K562 (cell line): Measurements from ENCODE around the gene TMPO. TPM values are rescaled to one million over a fixed set of nuclear protein-coding genes. Genes with fewer than 3 reads are reported as not detected.

ENCODE experiments used
- ATAC-seq: fragments of 200-7000 bp; cut with Tn5 transposase; 3 replicates; pipeline ENCODE4 v1.9.1; 2020; ENCODE audit warnings: moderate library complexity
- BruUV-seq: library from RNA; stranded (reverse); fragments of 400-500 nt; replicated peaks from 2 replicates; lab custom pipeline; 2021; lab: Mats Ljungman, UMichigan
- CTCF ChIA-PET: fragments of 300-600 bp; formaldehyde crosslinking; extraction: SDS; loops from one replicate; lab custom pipeline; 2021; ENCODE audit warnings: low intra/inter-chr PET ratio; lab: Yijun Ruan, JAX
- POLR2A ChIA-PET: fragments of 300-600, 350-650 bp; sonication (Branson Sonifier 250); formaldehyde crosslinking; extraction: SDS; loops from one replicate; lab custom pipeline; 2021; ENCODE audit warnings: antibody characterized with exemption, inconsistent platforms; lab: Yijun Ruan, JAX
- DNase-seq, 4 experiments: peaks; one replicate each; pipeline versions ENCODE4 v3.0.0 to v3.0.0-alpha.2; 2011 to 2018; ENCODE audit warnings: low spot score in 3 of 4, mixed read lengths in 3 of 4; ENCODE audit errors: extremely low read depth in 1 of 4
- FAIRE-seq: peaks from 2 replicates; lab custom pipeline; 2011; peaks lifted over from hg19 to GRCh38; lab: Jason Lieb, UNC
- H2AFZ ChIP-seq: 2 replicates; pipeline ENCODE4 v1.6.0; 2011; ENCODE audit warnings: low read depth, low read length, control low read depth, inconsistent platforms
- H3K27ac ChIP-seq: fragments of 200-600 bp; 3 replicates; pipeline ENCODE4 v1.8.0; 2011; ENCODE audit warnings: low read depth, mild to moderate bottlenecking, control low read depth, inconsistent platforms, low read length, moderate library complexity, mixed read lengths; ENCODE audit errors: extremely low read depth
- H3K27me3 ChIP-seq, 2 experiments: fragments of 300-600 bp in 1 of 2; 2 replicates in 1 of 2; 3 replicates in 1 of 2; pipeline versions ENCODE4 v1.6.0 to v1.8.0; 2011; ENCODE audit warnings: inconsistent platforms in 2 of 2, low read length in 2 of 2, mild to moderate bottlenecking in 1 of 2, mixed read lengths in 1 of 2, moderate library complexity in 1 of 2; ENCODE audit not compliant: control insufficient read depth in 2 of 2, insufficient read depth in 2 of 2
- H3K36me3 ChIP-seq: fragments of 300-600 bp; 3 replicates; pipeline ENCODE4 v1.8.0; 2011; ENCODE audit warnings: mild to moderate bottlenecking, low read length, inconsistent platforms; ENCODE audit not compliant: control insufficient read depth, insufficient read depth
- H3K4me1 ChIP-seq, 2 experiments: fragments of 200-600 bp in 1 of 2; replicated peaks in 1 of 2; 2 replicates in 1 of 2; 3 replicates in 1 of 2; pipeline versions ENCODE4 v1.5.1 to v1.8.0; 2011; ENCODE audit warnings: inconsistent platforms in 2 of 2, low read length in 2 of 2, mild to moderate bottlenecking in 1 of 2, mixed read lengths in 1 of 2, moderate library complexity in 1 of 2; ENCODE audit not compliant: control insufficient read depth in 2 of 2, insufficient read depth in 2 of 2
- H3K4me2 ChIP-seq: 2 replicates; pipeline ENCODE4 v1.6.1; 2011; ENCODE audit warnings: low read length, control low read depth, inconsistent platforms, mixed read lengths; ENCODE audit not compliant: insufficient read depth
- H3K4me3 ChIP-seq: fragments of 200-600 bp; sonication (generic), shearing (Covaris generic); 2 replicates; pipeline ENCODE4 v1.5.1; 2016; ENCODE audit warnings: control low read depth, inconsistent platforms
- H3K79me2 ChIP-seq: fragments of 200-600 bp; 3 replicates; pipeline ENCODE4 v1.8.0; 2011; ENCODE audit warnings: low read length, inconsistent platforms; ENCODE audit not compliant: control insufficient read depth, insufficient read depth
- H3K9ac ChIP-seq, 2 experiments: 2 replicates each; pipeline versions ENCODE4 v1.6.0 to v1.6.1; 2011; ENCODE audit warnings: low read depth in 2 of 2, low read length in 2 of 2, control low read depth in 1 of 2, inconsistent platforms in 1 of 2, mild to moderate bottlenecking in 1 of 2, mixed read lengths in 1 of 2; ENCODE audit not compliant: insufficient read depth in 1 of 2
- H3K9me1 ChIP-seq: one replicate; pipeline ENCODE4 v1.6.0; 2011; ENCODE audit warnings: inconsistent platforms, mild to moderate bottlenecking, low read length, moderate library complexity; ENCODE audit not compliant: control insufficient read depth, insufficient read depth
- H3K9me3 ChIP-seq: replicated peaks from 2 replicates; pipeline ENCODE4 v1.5.1; 2011; ENCODE audit warnings: low read depth, low read length, inconsistent platforms; ENCODE audit not compliant: control insufficient read depth, insufficient read depth
- H4K20me1 ChIP-seq: replicated peaks from 2 replicates; pipeline ENCODE4 v1.6.1; 2011; ENCODE audit warnings: low read length, inconsistent platforms, mixed read lengths; ENCODE audit not compliant: control insufficient read depth, insufficient read depth
- CBX2 ChIP-seq: fragments of 200-600 bp; sonication (generic); IDR thresholded peaks from one replicate; pipeline ENCODE4 v1.6.1; 2012; ENCODE audit warnings: mild to moderate bottlenecking, low read length, inconsistent platforms; ENCODE audit not compliant: insufficient read depth, poor library complexity, severe bottlenecking
- CHD1 ChIP-seq: fragments of 200-600 bp; sonication (generic); IDR thresholded peaks from one replicate; pipeline ENCODE4 v1.6.1; 2012; ENCODE audit warnings: mild to moderate bottlenecking, moderate library complexity, low read length, inconsistent platforms
- DACH1 ChIP-seq: fragments of 450-650 bp; IDR thresholded peaks from 2 replicates; pipeline ENCODE4 v1.6.1; 2018; ENCODE audit not compliant: partially characterized antibody
- ETS2 ChIP-seq: IDR thresholded peaks from 2 replicates; pipeline ENCODE4 v1.6.1; 2016; ENCODE audit warnings: borderline replicate concordance, missing genetic modification characterization, mild to moderate bottlenecking, moderate library complexity, missing compliant biosample characterization; ENCODE audit not compliant: poor library complexity, severe bottlenecking
- KLF16 ChIP-seq: IDR thresholded peaks from 2 replicates; pipeline ENCODE4 v1.6.1; 2016; ENCODE audit warnings: antibody characterized with exemption
- PHB ChIP-seq: fragments of 250-450 bp; sonication (Bioruptor Pico); IDR thresholded peaks from 2 replicates; pipeline ENCODE4 v1.5.0; 2021
- RBM25 ChIP-seq: fragments of 200-400 bp; formaldehyde crosslinking; IDR thresholded peaks from 2 replicates; pipeline ENCODE4 v1.6.1; 2018; ENCODE audit warnings: low read length, low read depth, moderate library complexity; ENCODE audit not compliant: severe bottlenecking
- RHOXF2B ChIP-seq: fragments of 250-450 bp; sonication (Bioruptor Pico); conservative IDR thresholded peaks from 2 replicates; pipeline ENCODE4 v1.5.1; 2021
- RNF2 ChIP-seq: sonication (generic); IDR thresholded peaks from 2 replicates; pipeline ENCODE4 v1.6.1; 2016
- TEAD4 ChIP-seq, 2 experiments: sonication (generic) in 1 of 2; formaldehyde crosslinking in 1 of 2; IDR thresholded peaks; 2 replicates each; pipeline versions ENCODE4 v1.6.1 to v1.8.0; 2012 to 2022; ENCODE audit warnings: borderline replicate concordance in 1 of 2, inconsistent platforms in 1 of 2, low read length in 1 of 2, mild to moderate bottlenecking in 1 of 2, missing genetic modification reagents in 1 of 2
- ZFPM2 ChIP-seq: fragments of 250-450 bp; sonication (Bioruptor Pico); IDR thresholded peaks from 2 replicates; pipeline ENCODE4 v1.5.1; 2022; ENCODE audit warnings: mild to moderate bottlenecking
- ZNF143 ChIP-seq: sonication (generic); formaldehyde crosslinking; IDR thresholded peaks from 2 replicates; pipeline ENCODE4 v1.9.0; 2022; ENCODE audit warnings: mild to moderate bottlenecking, missing genetic modification reagents
- WGBS: fragments of 100-300 bp; shearing (Covaris generic); methylation state at CpG from one replicate; pipeline ENCODE4 v1.1.6; 2016; ENCODE audit warnings: low coverage, mixed read lengths; ENCODE audit not compliant: insufficient coverage; ENCODE audit errors: missing lambda C conversion rate; 5-methylcytosine and 5-hydroxymethylcytosine counted together
- in situ Hi-C: fragments of 300-500 bp; cut with MboI; formaldehyde crosslinking; loops from 4 replicates; pipeline ENCODE4 v1.15.0; 2018; ENCODE audit warnings: inconsistent platforms, mixed read lengths
- intact Hi-C: fragments of 100-400 bp; cut with micrococcal nuclease; formaldehyde crosslinking; loops from 2 replicates; pipeline ENCODE4 v1.14.2; 2022
- polyA plus RNA-seq, 8 experiments: library from polyadenylated mRNA; depleted of rRNA in 4 of 8; stranded (reverse) in 5 of 8; unstranded in 3 of 8; fragments of >200 nt; fragmentation: Nextera tagmentation in 2 of 8; fragmentation: Illumina TruSeq in 1 of 8; extraction: Ambion mirVana in 2 of 8; extraction: Trizol in 1 of 8; gene quantifications; 2 replicates each; pipeline versions ENCODE4 v1.2.1 to v1.2.3, GENCODE V29; 2011 to 2014; ENCODE audit warnings: inconsistent platforms in 1 of 8, missing spikeins in 1 of 8
- total RNA-seq, 7 experiments: library from RNA; depleted of rRNA in 6 of 7; stranded (reverse); fragments of >200 nt in 6 of 7; fragmentation: Illumina TruSeq in 2 of 7; extraction: Trizol in 2 of 7; gene quantifications; 2 replicates each; pipeline versions ENCODE4 v1.2.1 to v1.2.3, GENCODE V29; 2011 to 2021; ENCODE audit warnings: low replicate concordance in 1 of 7
- TF ChIP-seq, protein P1 (sequence below): fragments of 450-650 bp; formaldehyde crosslinking; IDR thresholded peaks from 2 replicates; pipeline ENCODE4 v1.4.0; 2020; ENCODE audit warnings: mild to moderate bottlenecking, moderate library complexity
- TF ChIP-seq, protein P2 (sequence below): IDR thresholded peaks from 3 replicates; pipeline ENCODE4 v1.6.1; 2011; ENCODE audit warnings: borderline replicate concordance, mild to moderate bottlenecking, moderate library complexity; ENCODE audit not compliant: insufficient read length; ENCODE audit errors: extremely low read depth
- TF ChIP-seq, protein P3 (sequence below), 2 experiments: fragments of 450-650 bp; IDR thresholded peaks; 2 replicates each; pipeline ENCODE4 v1.6.1; 2018; ENCODE audit warnings: mild to moderate bottlenecking in 2 of 2, low read depth in 1 of 2; ENCODE audit not compliant: partially characterized antibody in 2 of 2

Gene TMPO
- total and polyA plus RNA-seq, 9 of the 15 experiments (the other 6 are each of a cell fraction or from before 2014, with no cell fraction given): 62.1 to 263 (median 182) TPM

DNA sequence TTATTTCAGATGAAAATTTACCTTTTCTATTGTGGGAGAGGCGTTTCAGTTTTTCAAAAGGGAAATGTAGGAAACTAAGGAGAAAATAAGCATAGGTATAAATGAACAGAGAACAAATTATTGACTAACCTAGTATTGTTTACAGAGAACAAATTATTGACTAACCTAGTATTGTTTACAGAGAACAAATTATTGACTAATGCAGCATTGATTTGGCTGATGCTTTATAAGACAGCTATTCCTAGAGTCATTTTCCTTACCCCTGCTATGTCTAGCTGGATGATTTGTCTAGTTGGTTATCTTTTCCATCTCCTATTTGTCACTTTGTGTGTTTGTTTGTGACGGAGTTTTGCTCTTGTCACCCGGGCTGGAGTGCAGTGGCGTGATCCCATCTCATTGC lies 22.6 kb downstream of the TMPO start:
- in situ Hi-C loops: no loop called here
- WGBS: 88% methylated on average over 4 of the region's 4 CpGs
- FAIRE-seq: no peak
- Histone ChIP-seq H3K9me3 (no peaks in the 10 kb centered on the region; the same call in 1 of the 2 replicates), H3K27me3 (no peaks in the 10 kb centered on the region), H3K4me2 (no peak overlapping the region), H3K9me1 (no peaks in the 10 kb centered on the region), H3K27ac (no peak overlapping the region), H2AFZ (no peak overlapping the region), H3K4me3 (no peak overlapping the region), H3K36me3 (peaks cover 95% of the 10 kb centered on the region), H3K4me1 (peaks cover 0 to 9% of the 10 kb centered on the region in 2 experiments; a peak in 3 of 5 replicates), H3K9ac (no peak overlapping the region), H3K79me2 (peaks cover 76% of the 10 kb centered on the region), H4K20me1 (no peaks in the 10 kb centered on the region)
- intact Hi-C loops: no loop called here
- BruUV-seq: no TSS peak
- ATAC-seq: no peak
- POLR2A ChIA-PET: interaction anchor here (0.7 kb wide), 1 partner anchor 17 kb away, joined by 3 read pairs; no protein-coding TSS in a partner anchor
- DNase-seq: no peak
- CTCF ChIA-PET: no interaction called here
- TF ChIP-seq ZFPM2: no peak
- TF ChIP-seq, protein P1, sequence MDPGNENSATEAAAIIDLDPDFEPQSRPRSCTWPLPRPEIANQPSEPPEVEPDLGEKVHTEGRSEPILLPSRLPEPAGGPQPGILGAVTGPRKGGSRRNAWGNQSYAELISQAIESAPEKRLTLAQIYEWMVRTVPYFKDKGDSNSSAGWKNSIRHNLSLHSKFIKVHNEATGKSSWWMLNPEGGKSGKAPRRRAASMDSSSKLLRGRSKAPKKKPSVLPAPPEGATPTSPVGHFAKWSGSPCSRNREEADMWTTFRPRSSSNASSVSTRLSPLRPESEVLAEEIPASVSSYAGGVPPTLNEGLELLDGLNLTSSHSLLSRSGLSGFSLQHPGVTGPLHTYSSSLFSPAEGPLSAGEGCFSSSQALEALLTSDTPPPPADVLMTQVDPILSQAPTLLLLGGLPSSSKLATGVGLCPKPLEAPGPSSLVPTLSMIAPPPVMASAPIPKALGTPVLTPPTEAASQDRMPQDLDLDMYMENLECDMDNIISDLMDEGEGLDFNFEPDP (CRISPR knock-in tag): no peak
- TF ChIP-seq RBM25: no peak
- no peak for TF ChIP-seq ZNF143
- TF ChIP-seq CHD1: no peak
- TF ChIP-seq, protein P2, sequence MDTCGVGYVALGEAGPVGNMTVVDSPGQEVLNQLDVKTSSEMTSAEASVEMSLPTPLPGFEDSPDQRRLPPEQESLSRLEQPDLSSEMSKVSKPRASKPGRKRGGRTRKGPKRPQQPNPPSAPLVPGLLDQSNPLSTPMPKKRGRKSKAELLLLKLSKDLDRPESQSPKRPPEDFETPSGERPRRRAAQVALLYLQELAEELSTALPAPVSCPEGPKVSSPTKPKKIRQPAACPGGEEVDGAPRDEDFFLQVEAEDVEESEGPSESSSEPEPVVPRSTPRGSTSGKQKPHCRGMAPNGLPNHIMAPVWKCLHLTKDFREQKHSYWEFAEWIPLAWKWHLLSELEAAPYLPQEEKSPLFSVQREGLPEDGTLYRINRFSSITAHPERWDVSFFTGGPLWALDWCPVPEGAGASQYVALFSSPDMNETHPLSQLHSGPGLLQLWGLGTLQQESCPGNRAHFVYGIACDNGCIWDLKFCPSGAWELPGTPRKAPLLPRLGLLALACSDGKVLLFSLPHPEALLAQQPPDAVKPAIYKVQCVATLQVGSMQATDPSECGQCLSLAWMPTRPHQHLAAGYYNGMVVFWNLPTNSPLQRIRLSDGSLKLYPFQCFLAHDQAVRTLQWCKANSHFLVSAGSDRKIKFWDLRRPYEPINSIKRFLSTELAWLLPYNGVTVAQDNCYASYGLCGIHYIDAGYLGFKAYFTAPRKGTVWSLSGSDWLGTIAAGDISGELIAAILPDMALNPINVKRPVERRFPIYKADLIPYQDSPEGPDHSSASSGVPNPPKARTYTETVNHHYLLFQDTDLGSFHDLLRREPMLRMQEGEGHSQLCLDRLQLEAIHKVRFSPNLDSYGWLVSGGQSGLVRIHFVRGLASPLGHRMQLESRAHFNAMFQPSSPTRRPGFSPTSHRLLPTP: no peak
- TF ChIP-seq DACH1: no peak
- TF ChIP-seq PHB (CRISPR knock-in tag): no peak
- TF ChIP-seq CBX2: no peak
- TF ChIP-seq RNF2: no peak
- TF ChIP-seq RHOXF2B (CRISPR knock-in tag): no peak
- TF ChIP-seq, protein P3, sequence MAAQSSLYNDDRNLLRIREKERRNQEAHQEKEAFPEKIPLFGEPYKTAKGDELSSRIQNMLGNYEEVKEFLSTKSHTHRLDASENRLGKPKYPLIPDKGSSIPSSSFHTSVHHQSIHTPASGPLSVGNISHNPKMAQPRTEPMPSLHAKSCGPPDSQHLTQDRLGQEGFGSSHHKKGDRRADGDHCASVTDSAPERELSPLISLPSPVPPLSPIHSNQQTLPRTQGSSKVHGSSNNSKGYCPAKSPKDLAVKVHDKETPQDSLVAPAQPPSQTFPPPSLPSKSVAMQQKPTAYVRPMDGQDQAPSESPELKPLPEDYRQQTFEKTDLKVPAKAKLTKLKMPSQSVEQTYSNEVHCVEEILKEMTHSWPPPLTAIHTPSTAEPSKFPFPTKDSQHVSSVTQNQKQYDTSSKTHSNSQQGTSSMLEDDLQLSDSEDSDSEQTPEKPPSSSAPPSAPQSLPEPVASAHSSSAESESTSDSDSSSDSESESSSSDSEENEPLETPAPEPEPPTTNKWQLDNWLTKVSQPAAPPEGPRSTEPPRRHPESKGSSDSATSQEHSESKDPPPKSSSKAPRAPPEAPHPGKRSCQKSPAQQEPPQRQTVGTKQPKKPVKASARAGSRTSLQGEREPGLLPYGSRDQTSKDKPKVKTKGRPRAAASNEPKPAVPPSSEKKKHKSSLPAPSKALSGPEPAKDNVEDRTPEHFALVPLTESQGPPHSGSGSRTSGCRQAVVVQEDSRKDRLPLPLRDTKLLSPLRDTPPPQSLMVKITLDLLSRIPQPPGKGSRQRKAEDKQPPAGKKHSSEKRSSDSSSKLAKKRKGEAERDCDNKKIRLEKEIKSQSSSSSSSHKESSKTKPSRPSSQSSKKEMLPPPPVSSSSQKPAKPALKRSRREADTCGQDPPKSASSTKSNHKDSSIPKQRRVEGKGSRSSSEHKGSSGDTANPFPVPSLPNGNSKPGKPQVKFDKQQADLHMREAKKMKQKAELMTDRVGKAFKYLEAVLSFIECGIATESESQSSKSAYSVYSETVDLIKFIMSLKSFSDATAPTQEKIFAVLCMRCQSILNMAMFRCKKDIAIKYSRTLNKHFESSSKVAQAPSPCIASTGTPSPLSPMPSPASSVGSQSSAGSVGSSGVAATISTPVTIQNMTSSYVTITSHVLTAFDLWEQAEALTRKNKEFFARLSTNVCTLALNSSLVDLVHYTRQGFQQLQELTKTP (IDR thresholded peaks at IDR 0.05; ENCODE audit: low read depth in 1 of 2, partially characterized antibody in 2 of 2): no peak
- no peak for TF ChIP-seq KLF16
- no peak for TF ChIP-seq ETS2 (tag)
- no peak for TF ChIP-seq TEAD4 (IDR thresholded peaks at IDR 0.05; ENCODE audit: low read length)
- TF ChIP-seq TEAD4 (CRISPR knock-in tag; IDR thresholded peaks at IDR 0.05; ENCODE audit: borderline replicate concordance): no peak
